Keratinocyte (primary cell): ENCODE measurements around the gene OLIG3.

Experiments used
- EZH2 ChIP-seq: IDR thresholded peaks from one replicate; pipeline ENCODE4 v1.6.1; 2012; ENCODE audit warnings: inconsistent platforms, mild to moderate bottlenecking, low read length, moderate library complexity
- TF ChIP-seq, protein P1 (sequence below), 3 experiments: IDR thresholded peaks in 1 of 3; conservative IDR thresholded peaks in 1 of 3; optimal IDR thresholded peaks in 1 of 3; 2 replicates in 2 of 3; 3 replicates in 1 of 3; pipeline versions ENCODE3 to v1.5.1; 2011; ENCODE audit warnings: low read length in 3 of 3, mild to moderate bottlenecking in 3 of 3, moderate library complexity in 2 of 3, control low read depth in 1 of 3, inconsistent platforms in 1 of 3; ENCODE audit not compliant: insufficient read depth in 2 of 3; ENCODE audit errors: extremely low read depth in 1 of 3

DNA sequence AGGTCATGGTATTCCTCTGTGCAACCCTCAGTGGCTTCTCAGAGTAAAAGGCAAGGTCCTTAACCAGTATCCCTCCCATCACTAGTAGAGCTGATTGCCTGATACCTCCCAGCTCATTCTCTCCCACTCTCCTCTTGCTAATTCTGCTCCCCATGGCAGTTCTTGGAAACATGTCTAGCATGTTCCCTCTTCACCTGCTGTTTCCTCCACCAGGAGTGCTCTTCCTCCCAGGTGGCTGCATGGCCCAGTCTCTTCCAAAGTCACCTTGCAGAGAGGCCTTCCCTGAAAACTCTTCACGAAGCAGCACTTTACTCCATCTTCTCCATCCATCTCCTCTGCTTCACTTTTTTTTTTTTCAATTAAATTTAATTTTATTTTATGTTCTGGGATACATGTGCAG is 36.2 kb upstream of the OLIG3 start:
- TF ChIP-seq, protein P1, sequence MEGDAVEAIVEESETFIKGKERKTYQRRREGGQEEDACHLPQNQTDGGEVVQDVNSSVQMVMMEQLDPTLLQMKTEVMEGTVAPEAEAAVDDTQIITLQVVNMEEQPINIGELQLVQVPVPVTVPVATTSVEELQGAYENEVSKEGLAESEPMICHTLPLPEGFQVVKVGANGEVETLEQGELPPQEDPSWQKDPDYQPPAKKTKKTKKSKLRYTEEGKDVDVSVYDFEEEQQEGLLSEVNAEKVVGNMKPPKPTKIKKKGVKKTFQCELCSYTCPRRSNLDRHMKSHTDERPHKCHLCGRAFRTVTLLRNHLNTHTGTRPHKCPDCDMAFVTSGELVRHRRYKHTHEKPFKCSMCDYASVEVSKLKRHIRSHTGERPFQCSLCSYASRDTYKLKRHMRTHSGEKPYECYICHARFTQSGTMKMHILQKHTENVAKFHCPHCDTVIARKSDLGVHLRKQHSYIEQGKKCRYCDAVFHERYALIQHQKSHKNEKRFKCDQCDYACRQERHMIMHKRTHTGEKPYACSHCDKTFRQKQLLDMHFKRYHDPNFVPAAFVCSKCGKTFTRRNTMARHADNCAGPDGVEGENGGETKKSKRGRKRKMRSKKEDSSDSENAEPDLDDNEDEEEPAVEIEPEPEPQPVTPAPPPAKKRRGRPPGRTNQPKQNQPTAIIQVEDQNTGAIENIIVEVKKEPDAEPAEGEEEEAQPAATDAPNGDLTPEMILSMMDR (optimal IDR thresholded peaks at IDR 0.05 in 1 of 3, IDR thresholded peaks at IDR 0.05 in 1 of 3, conservative IDR thresholded peaks at IDR 0.05 in 1 of 3; ENCODE audit: extremely low read depth in 1 of 3, insufficient read depth in 2 of 3, low read length in 3 of 3), result peak in 1 of 3 experiments; percentile 7
- no peak for TF ChIP-seq EZH2
